Left lung (tissue), 10 donors: ENCODE results near the gene PDE4A. TPM values are rescaled to one million over a fixed set of nuclear protein-coding genes. Genes with fewer than 3 reads are reported as not detected.

Source experiments
- ATAC-seq: fragments of 200-7000 bp; cut with Tn5 transposase; one replicate; pipeline ENCODE4 v1.9.1; 2020; ENCODE audit warnings: moderate library complexity
- DNase-seq, 4 donors: peaks; one replicate each; pipeline ENCODE4 v3.0.0-alpha.2; 2013 to 2020
- H3K27ac ChIP-seq, 2 donors: fragments of 200-600 bp; sonication (generic) in 1 of 2; one replicate each; pipeline versions ENCODE4 v1.5.0 to v1.8.0; 2020 to 2021
- H3K27me3 ChIP-seq, 2 donors: fragments of 200-600 bp; sonication (generic) in 1 of 2; one replicate each; pipeline versions ENCODE4 v1.5.0 to v1.8.0; 2020 to 2021
- H3K36me3 ChIP-seq, 2 donors: fragments of 200-600 bp; sonication (generic) in 1 of 2; one replicate each; pipeline versions ENCODE4 v1.5.0 to v1.8.0; 2020 to 2021
- H3K4me1 ChIP-seq, 2 donors: fragments of 200-600 bp; one replicate each; pipeline ENCODE4 v1.8.0; 2021
- H3K4me3 ChIP-seq, 2 donors: fragments of 200-600 bp; sonication (generic) in 1 of 2; one replicate each; pipeline versions ENCODE4 v1.5.0 to v1.8.0; 2020 to 2021; ENCODE audit warnings: mild to moderate bottlenecking in 1 of 2
- H3K9me3 ChIP-seq, 2 donors: fragments of 200-600 bp; sonication (generic) in 1 of 2; one replicate each; pipeline versions ENCODE4 v1.5.0 to v1.8.0; 2020 to 2021
- intact Hi-C, 2 donors: fragments of 100-400 bp; cut with DNase I; formaldehyde crosslinking; loops; one replicate each; pipeline versions ENCODE4 v1.11.2 to v1.14.2; 2022
- polyA plus RNA-seq, 6 donors: library from polyadenylated mRNA; unstranded; fragments of 120-200 nt; gene quantifications; one replicate each; pipeline ENCODE4 v1.2.1, GENCODE V29; 2013; ENCODE audit not compliant: insufficient read length in 6 of 6
- total RNA-seq, 2 donors: library from RNA; stranded (reverse); fragmentation: NEBNext Ultra II Directional; extraction: Animal tissue kit (Norgen Biotek cat#: 25700); gene quantifications; one replicate each; pipeline ENCODE4 v1.2.1, GENCODE V29; 2021
- TF ChIP-seq, protein P1 (sequence below), 2 donors: fragments of 200-600 bp; sonication (generic) in 1 of 2; IDR thresholded peaks; one replicate each; pipeline versions ENCODE4 v1.5.0 to v1.8.0; 2021; ENCODE audit warnings: antibody characterized with exemption in 2 of 2
- donor health status: DM: no; HTN: yes; CAD: no.
- donor health status: DM: no; HTN: no; CAD: no.

The PDE4A gene
- total and polyA plus RNA-seq, 8 donors, result 4.3 to 21.6 (median 8.6) TPM

DNA sequence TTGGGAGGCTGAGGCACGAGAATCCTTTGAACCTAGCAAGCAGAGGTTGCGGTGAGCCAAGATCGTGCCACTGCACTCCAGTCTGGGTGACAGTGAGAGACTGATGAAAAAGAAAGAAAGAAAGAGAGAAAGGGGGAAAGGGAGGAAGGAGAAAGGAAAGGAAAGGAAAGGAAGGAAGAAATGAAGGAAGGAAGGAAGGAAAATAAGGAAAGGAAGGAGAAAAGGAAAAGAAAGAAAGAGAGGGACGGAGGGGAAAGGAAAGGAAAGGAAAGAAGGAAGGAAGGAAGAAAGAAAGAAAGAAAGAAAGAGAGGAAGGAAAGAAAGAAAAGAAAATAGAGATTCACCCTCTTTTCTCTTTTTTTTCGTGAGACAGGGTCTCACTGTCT, 8.7 kb downstream of the PDE4A start:
- H3K27ac ChIP-seq, result no peak overlapping the region
- peaks cover 18 to 76% of the 10 kb centered on the region in 2 donors for H3K4me1 ChIP-seq
- H3K36me3 ChIP-seq, result no peaks in the 10 kb centered on the region
- peaks cover 0 to 64% of the 10 kb centered on the region in 2 donors for H3K27me3 ChIP-seq
- TF ChIP-seq, protein P1, sequence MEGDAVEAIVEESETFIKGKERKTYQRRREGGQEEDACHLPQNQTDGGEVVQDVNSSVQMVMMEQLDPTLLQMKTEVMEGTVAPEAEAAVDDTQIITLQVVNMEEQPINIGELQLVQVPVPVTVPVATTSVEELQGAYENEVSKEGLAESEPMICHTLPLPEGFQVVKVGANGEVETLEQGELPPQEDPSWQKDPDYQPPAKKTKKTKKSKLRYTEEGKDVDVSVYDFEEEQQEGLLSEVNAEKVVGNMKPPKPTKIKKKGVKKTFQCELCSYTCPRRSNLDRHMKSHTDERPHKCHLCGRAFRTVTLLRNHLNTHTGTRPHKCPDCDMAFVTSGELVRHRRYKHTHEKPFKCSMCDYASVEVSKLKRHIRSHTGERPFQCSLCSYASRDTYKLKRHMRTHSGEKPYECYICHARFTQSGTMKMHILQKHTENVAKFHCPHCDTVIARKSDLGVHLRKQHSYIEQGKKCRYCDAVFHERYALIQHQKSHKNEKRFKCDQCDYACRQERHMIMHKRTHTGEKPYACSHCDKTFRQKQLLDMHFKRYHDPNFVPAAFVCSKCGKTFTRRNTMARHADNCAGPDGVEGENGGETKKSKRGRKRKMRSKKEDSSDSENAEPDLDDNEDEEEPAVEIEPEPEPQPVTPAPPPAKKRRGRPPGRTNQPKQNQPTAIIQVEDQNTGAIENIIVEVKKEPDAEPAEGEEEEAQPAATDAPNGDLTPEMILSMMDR (IDR thresholded peaks at IDR 0.05), result no peak
- intact Hi-C loops, result no loop called here
- DNase-seq (no peak), ATAC-seq (no peak)
- no peaks in the 10 kb centered on the region for H3K9me3 ChIP-seq
- no peak overlapping the region for H3K4me3 ChIP-seq

DNA sequence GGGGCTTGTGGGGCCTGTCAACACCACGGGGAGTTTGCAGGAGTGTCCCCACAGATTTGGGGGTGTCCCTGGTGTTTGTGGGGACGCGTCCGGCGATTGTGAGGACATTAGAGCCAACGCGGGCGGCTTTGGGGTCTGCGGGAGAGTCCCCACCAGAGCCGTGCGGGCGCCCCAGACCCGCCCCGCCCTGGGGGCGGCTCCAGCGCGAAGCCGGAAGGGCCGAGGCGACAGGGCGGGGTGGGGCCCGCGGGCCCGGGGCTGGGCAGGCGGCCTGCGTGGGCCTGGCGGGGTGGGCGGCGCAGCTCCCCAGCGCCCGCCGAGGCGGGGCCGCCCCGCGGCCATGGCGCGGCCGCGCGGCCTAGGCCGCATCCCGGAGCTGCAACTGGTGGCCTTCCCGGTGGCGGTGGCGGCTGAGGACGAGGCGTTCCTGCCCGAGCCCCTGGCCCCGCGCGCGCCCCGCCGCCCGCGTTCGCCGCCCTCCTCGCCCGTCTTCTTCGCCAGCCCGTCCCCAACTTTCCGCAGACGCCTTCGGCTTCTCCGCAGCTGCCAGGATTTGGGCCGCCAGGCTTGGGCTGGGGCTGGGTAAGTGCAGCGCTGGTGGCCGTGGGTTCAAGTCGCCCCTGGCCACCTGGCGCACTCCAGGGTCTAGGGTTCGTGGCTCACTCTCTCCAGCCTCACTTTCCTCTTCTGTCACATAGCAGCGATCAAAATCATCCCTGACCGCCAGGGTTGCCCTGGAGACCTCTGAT, 10.3 kb downstream of the PDE4A start:
- intact Hi-C loops, result no loop called here
- Histone ChIP-seq H3K36me3 (no peaks in the 10 kb centered on the region), H3K27me3 (peaks cover 0 to 47% of the 10 kb centered on the region in 2 donors), H3K4me1 (peaks cover 10 to 59% of the 10 kb centered on the region in 2 donors), H3K4me3 (peak overlapping the region; percentile 66 to 67), H3K27ac (peak overlapping the region; percentile 44 to 78), H3K9me3 (no peaks in the 10 kb centered on the region)
- ATAC-seq (peak; percentile 73), DNase-seq (peak in 3 of 4 donors; percentile 71 to 91 (median 76))
- TF ChIP-seq, protein P1 (IDR thresholded peaks at IDR 0.05), result no peak

DNA sequence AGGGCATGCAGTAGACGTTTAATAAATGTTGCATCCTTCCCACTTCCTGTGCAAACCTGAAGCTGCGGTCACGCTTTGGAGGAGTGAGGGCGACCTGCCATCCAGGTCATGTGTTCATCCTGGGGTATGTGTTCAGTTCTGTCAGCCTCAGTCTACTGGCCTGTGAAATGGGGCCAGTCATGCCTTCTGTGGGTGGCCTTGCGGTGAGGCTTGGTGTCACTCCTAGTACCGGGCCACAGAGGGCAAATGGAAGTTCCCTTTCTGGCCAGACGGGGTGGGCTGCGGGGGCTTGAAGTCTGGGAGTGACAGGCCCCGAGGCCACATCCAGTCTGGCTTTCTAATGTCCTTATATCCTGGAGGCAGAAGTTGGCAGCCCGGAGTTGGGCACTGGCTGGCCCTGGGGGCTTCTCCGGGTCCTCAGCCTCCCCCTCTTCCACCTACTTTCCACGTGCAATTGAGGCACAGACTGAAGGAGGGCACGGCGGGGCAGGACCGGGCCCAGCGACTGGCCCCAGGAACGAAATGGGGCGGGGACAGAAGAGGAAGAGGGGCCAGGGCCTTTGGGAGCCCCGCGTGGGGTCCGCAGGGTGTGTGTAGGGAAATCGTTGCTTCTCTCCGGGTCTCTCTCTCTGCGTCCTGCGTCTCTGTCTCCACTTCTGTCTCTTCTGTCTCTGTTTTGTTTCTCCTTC, 11.1 kb downstream of the PDE4A start:
- no peaks in the 10 kb centered on the region for H3K9me3 ChIP-seq
- TF ChIP-seq, protein P1 (IDR thresholded peaks at IDR 0.05), result peak in 1 of 2 donors; percentile 8
- peak in 1 of 4 donors; percentile 60 for DNase-seq
- H3K4me1 ChIP-seq, result peaks cover 10 to 52% of the 10 kb centered on the region in 2 donors
- H3K27me3 ChIP-seq, result peaks cover 0 to 41% of the 10 kb centered on the region in 2 donors
- H3K27ac ChIP-seq, result peak overlapping the region; percentile 57 to 78
- intact Hi-C loops, result no loop called here
- peak; percentile 10 for ATAC-seq
- H3K4me3 ChIP-seq, result peak overlapping the region; percentile 66 to 67
- H3K36me3 ChIP-seq, result no peaks in the 10 kb centered on the region

DNA sequence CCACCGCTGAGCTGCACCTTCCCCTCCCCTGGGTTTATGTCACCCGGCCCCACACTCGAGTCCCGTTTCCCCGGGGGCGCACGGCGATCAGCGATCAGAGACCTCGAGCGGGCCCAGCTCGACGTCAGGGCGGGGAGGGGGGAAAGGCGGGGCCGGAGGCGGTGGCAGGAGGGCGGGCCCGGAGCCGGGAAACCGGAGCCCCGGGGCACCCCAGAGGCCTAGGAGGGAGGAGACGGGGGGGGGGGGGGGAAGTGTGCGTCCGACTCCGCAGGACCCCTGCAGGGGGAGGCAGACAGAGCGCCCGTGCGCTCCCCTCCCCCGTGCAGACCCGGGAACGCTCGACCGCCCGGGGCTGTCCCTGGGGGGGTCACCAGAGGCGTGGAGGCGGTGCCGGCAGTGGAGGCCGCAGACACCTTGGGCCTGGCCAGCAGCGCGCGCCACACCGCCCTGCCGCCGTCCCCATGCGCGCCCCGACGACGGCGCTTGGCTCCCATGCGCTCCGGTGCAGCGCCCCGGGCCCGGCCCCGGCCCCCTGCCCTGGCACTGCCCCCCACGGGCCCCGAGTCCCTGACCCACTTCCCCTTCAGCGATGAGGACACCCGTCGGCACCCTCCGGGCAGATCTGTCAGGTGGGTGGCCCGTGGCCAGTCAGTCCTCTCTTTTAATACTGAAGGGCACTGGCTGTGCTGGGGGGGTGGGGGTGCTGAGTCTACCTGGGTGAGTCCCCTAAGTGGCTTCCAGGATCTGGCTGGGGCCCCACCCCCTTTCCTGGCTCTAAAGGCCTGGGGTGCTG, 11.8 kb downstream of the PDE4A start:
- ATAC-seq (peak; percentile 84), DNase-seq (peak in 3 of 4 donors; percentile 64 to 92 (median 80))
- Histone ChIP-seq H3K4me1 (peaks cover 10 to 46% of the 10 kb centered on the region in 2 donors), H3K27ac (peak overlapping the region; percentile 57 to 78), H3K27me3 (peaks cover 0 to 41% of the 10 kb centered on the region in 2 donors), H3K4me3 (peak overlapping the region; percentile 66 to 67), H3K36me3 (peaks cover 0 to 3% of the 10 kb centered on the region in 2 donors), H3K9me3 (no peaks in the 10 kb centered on the region)
- TF ChIP-seq, protein P1 (IDR thresholded peaks at IDR 0.05), result no peak
- intact Hi-C loops, result no loop called here
